HEK293 (cell line): ENCODE data around the gene MAP2.

ENCODE experiments used
- CTCF ChIA-PET: fragments of 350-600 bp; formaldehyde crosslinking; extraction: SDS; loops from one replicate; lab custom pipeline; 2021; ENCODE audit warnings: antibody characterized with exemption; lab: Yijun Ruan, JAX
- POLR2A ChIA-PET: fragments of 300-600 bp; formaldehyde crosslinking; extraction: SDS; loops from one replicate; lab custom pipeline; 2020; ENCODE audit warnings: antibody characterized with exemption, inconsistent platforms; lab: Yijun Ruan, JAX
- H3K27ac ChIP-seq: fragments of 200-500 bp; sonication (Bioruptor generic); 2 replicates; pipeline ENCODE4 v1.5.1; 2014; ENCODE audit warnings: low read depth, low read length, control low read depth, inconsistent platforms; ENCODE audit errors: extremely low read depth
- H3K36me3 ChIP-seq, 2 experiments: fragments of 200-500 bp in 1 of 2; sonication (Bioruptor generic) in 1 of 2; 1 replicate in 1 of 2; 2 replicates in 1 of 2; pipeline ENCODE4 v1.5.1; 2014 to 2017; ENCODE audit warnings: inconsistent platforms in 2 of 2, low read length in 2 of 2; ENCODE audit not compliant: control insufficient read depth in 2 of 2, insufficient read depth in 1 of 2
- H3K4me1 ChIP-seq: fragments of 200-500 bp; sonication (Bioruptor generic); 2 replicates; pipeline ENCODE4 v1.5.1; 2014; ENCODE audit warnings: mild to moderate bottlenecking, low read length, inconsistent platforms; ENCODE audit not compliant: control insufficient read depth, insufficient read depth
- H3K4me3 ChIP-seq: 2 replicates; pipeline ENCODE4 v1.5.1; 2011; ENCODE audit warnings: low read depth, mild to moderate bottlenecking, control low read depth, low read length, moderate library complexity
- H3K9me3 ChIP-seq: fragments of 200-500 bp; sonication (Bioruptor generic); 2 replicates; pipeline ENCODE4 v1.5.1; 2014; ENCODE audit warnings: low read depth, low read length, inconsistent platforms; ENCODE audit not compliant: control insufficient read depth, insufficient read depth
- CTCF ChIP-seq: fragments of 450-650 bp; formaldehyde crosslinking; IDR thresholded peaks from 2 replicates; pipeline ENCODE4 v1.5.1; 2016; ENCODE audit warnings: missing biosample characterization, missing genetic modification characterization
- GLIS2 ChIP-seq: fragments of 450-650 bp; formaldehyde crosslinking; IDR thresholded peaks from 2 replicates; pipeline ENCODE4 v1.5.1; 2016; ENCODE audit warnings: missing biosample characterization, missing genetic modification characterization
- PATZ1 ChIP-seq: fragments of 450-650 bp; formaldehyde crosslinking; IDR thresholded peaks from 2 replicates; pipeline ENCODE4 v1.5.1; 2016; ENCODE audit warnings: missing biosample characterization, missing genetic modification characterization
- PBX3 ChIP-seq: sonication (generic); formaldehyde crosslinking; IDR thresholded peaks from 2 replicates; pipeline ENCODE4 v1.8.1; 2022; ENCODE audit warnings: mild to moderate bottlenecking, moderate library complexity, missing genetic modification reagents
- TSHZ1 ChIP-seq: fragments of 450-650 bp; formaldehyde crosslinking; IDR thresholded peaks from 2 replicates; pipeline ENCODE4 v1.5.1; 2016; ENCODE audit warnings: missing biosample characterization, missing genetic modification characterization, borderline replicate concordance
- ZNF366 ChIP-seq: fragments of 450-650 bp; formaldehyde crosslinking; conservative IDR thresholded peaks from 2 replicates; pipeline ENCODE4 v1.5.1; 2016; ENCODE audit warnings: missing biosample characterization, missing genetic modification characterization
- ZNF580 ChIP-seq: fragments of 450-650 bp; formaldehyde crosslinking; IDR thresholded peaks from 2 replicates; pipeline ENCODE4 v1.5.1; 2016; ENCODE audit warnings: missing biosample characterization, missing genetic modification characterization
- TF ChIP-seq, protein P1 (sequence below): fragments of 450-650 bp; formaldehyde crosslinking; IDR thresholded peaks from 2 replicates; pipeline ENCODE4 v1.5.1; 2016; ENCODE audit warnings: missing biosample characterization, missing genetic modification characterization
- TF ChIP-seq, protein P2 (sequence below): fragments of 450-650 bp; formaldehyde crosslinking; optimal IDR thresholded peaks from 2 replicates; pipeline ENCODE3; 2016; ENCODE audit warnings: missing biosample characterization, mild to moderate bottlenecking, missing genetic modification characterization
- TF ChIP-seq, protein P3 (sequence below): fragments of 450-650 bp; IDR thresholded peaks from 2 replicates; pipeline ENCODE4 v1.5.1; 2018; ENCODE audit warnings: missing biosample characterization, mild to moderate bottlenecking, missing genetic modification characterization
- TF ChIP-seq, protein P4 (sequence below): fragments of 450-650 bp; formaldehyde crosslinking; IDR thresholded peaks from 2 replicates; pipeline ENCODE4 v1.5.1; 2016; ENCODE audit warnings: missing biosample characterization, missing genetic modification characterization
- TF ChIP-seq, protein P5 (sequence below): fragments of 450-650 bp; IDR thresholded peaks from 2 replicates; pipeline ENCODE4 v1.5.1; 2018; ENCODE audit warnings: missing biosample characterization, missing genetic modification characterization

Gene MAP2, protein sequence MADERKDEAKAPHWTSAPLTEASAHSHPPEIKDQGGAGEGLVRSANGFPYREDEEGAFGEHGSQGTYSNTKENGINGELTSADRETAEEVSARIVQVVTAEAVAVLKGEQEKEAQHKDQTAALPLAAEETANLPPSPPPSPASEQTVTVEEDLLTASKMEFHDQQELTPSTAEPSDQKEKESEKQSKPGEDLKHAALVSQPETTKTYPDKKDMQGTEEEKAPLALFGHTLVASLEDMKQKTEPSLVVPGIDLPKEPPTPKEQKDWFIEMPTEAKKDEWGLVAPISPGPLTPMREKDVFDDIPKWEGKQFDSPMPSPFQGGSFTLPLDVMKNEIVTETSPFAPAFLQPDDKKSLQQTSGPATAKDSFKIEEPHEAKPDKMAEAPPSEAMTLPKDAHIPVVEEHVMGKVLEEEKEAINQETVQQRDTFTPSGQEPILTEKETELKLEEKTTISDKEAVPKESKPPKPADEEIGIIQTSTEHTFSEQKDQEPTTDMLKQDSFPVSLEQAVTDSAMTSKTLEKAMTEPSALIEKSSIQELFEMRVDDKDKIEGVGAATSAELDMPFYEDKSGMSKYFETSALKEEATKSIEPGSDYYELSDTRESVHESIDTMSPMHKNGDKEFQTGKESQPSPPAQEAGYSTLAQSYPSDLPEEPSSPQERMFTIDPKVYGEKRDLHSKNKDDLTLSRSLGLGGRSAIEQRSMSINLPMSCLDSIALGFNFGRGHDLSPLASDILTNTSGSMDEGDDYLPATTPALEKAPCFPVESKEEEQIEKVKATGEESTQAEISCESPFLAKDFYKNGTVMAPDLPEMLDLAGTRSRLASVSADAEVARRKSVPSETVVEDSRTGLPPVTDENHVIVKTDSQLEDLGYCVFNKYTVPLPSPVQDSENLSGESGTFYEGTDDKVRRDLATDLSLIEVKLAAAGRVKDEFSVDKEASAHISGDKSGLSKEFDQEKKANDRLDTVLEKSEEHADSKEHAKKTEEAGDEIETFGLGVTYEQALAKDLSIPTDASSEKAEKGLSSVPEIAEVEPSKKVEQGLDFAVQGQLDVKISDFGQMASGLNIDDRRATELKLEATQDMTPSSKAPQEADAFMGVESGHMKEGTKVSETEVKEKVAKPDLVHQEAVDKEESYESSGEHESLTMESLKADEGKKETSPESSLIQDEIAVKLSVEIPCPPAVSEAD (N-terminal part only)

DNA sequence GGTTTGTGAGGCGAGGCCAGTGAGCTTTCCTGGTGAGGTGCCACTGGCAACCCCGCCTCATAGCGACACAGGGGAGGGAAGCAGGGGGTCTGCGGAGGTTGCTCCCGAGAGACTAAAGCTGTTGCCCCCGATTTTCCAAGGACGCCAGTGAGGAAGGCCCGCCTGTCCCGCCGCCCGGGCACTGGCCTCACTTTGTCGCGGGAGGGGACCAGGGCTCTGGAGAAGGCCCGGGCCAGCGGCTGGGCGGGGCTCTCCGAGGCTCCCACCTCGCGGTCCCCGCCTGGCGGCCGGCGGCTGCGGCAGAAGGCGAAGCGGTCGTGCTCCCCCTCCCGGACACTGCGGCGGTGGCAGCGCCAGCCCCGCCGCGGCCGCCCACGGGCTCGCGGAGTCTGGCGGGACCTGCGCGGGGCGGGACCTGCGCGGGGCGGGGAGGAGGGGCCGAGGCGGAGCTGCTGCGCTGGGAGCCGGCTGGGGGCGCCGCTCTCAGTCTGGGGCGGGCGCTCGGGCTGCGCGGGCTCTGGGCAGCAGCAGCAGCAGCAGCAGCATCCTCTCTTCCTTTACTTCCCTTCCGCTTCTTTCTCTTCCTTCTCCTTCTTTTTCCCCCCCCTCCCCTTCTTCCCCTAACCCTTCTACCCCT lies at the start of gene MAP2:
MAP2 (plus strand) TSS at position 486 of the 637 bp plus-strand sequence. CDS start 229,124 bp downstream, outside the sequence.
- ChIA-PET POLR2A (interaction anchor here (0.9 to 2.0 kb wide), 6 partner anchors 30 to 89 kb away, joined by 3 to 6 read pairs (median 4); no protein-coding TSS in a partner anchor), CTCF (interaction anchor here (0.6 to 5.6 kb wide), 34 partner anchors 8 to 1107 kb away, joined by 3 to 97 read pairs (median 4); no protein-coding TSS in a partner anchor)
- Histone ChIP-seq H3K36me3 (no peaks in the 10 kb centered on the region), H3K4me1 (peaks cover 11% of the 10 kb centered on the region), H3K27ac (peak within 1 kb of the TSS; percentile 60; the same call in 1 of the 2 replicates), H3K9me3 (no peaks in the 10 kb centered on the region), H3K4me3 (peak within 1 kb of the TSS; percentile 64)
- TF ChIP-seq PATZ1 (tag by site-specific recombination) (0 out of 2 replicates have a peak, but pooled peaks have one; percentile 38), ZNF366 (tag by site-specific recombination) (peak; percentile 85), ZNF580 (tag by site-specific recombination) (no peak), PBX3 (CRISPR knock-in tag) (no peak; the same call in 1 of the 2 replicates), CTCF (peak; percentile 71), GLIS2 (tag by site-specific recombination) (peak; percentile 60), TSHZ1 (no peak)
- TF ChIP-seq, protein P1, sequence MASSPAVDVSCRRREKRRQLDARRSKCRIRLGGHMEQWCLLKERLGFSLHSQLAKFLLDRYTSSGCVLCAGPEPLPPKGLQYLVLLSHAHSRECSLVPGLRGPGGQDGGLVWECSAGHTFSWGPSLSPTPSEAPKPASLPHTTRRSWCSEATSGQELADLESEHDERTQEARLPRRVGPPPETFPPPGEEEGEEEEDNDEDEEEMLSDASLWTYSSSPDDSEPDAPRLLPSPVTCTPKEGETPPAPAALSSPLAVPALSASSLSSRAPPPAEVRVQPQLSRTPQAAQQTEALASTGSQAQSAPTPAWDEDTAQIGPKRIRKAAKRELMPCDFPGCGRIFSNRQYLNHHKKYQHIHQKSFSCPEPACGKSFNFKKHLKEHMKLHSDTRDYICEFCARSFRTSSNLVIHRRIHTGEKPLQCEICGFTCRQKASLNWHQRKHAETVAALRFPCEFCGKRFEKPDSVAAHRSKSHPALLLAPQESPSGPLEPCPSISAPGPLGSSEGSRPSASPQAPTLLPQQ, result peak; percentile 64; the same call in 1 of the 2 replicates
- TF ChIP-seq, protein P2, sequence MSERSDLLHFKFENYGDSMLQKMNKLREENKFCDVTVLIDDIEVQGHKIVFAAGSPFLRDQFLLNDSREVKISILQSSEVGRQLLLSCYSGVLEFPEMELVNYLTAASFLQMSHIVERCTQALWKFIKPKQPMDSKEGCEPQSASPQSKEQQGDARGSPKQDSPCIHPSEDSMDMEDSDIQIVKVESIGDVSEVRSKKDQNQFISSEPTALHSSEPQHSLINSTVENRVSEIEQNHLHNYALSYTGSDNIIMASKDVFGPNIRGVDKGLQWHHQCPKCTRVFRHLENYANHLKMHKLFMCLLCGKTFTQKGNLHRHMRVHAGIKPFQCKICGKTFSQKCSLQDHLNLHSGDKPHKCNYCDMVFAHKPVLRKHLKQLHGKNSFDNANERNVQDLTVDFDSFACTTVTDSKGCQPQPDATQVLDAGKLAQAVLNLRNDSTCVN (tag by site-specific recombination), result peak; percentile 49
- TF ChIP-seq, protein P3, sequence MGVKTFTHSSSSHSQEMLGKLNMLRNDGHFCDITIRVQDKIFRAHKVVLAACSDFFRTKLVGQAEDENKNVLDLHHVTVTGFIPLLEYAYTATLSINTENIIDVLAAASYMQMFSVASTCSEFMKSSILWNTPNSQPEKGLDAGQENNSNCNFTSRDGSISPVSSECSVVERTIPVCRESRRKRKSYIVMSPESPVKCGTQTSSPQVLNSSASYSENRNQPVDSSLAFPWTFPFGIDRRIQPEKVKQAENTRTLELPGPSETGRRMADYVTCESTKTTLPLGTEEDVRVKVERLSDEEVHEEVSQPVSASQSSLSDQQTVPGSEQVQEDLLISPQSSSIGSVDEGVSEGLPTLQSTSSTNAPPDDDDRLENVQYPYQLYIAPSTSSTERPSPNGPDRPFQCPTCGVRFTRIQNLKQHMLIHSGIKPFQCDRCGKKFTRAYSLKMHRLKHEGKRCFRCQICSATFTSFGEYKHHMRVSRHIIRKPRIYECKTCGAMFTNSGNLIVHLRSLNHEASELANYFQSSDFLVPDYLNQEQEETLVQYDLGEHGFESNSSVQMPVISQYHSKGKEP (tag by site-specific recombination), result 0 out of 2 replicates have a peak, but pooled peaks have one; percentile 33
- TF ChIP-seq, protein P4, sequence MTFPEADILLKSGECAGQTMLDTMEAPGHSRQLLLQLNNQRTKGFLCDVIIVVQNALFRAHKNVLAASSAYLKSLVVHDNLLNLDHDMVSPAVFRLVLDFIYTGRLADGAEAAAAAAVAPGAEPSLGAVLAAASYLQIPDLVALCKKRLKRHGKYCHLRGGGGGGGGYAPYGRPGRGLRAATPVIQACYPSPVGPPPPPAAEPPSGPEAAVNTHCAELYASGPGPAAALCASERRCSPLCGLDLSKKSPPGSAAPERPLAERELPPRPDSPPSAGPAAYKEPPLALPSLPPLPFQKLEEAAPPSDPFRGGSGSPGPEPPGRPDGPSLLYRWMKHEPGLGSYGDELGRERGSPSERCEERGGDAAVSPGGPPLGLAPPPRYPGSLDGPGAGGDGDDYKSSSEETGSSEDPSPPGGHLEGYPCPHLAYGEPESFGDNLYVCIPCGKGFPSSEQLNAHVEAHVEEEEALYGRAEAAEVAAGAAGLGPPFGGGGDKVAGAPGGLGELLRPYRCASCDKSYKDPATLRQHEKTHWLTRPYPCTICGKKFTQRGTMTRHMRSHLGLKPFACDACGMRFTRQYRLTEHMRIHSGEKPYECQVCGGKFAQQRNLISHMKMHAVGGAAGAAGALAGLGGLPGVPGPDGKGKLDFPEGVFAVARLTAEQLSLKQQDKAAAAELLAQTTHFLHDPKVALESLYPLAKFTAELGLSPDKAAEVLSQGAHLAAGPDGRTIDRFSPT (tag by site-specific recombination), result no peak
- TF ChIP-seq, protein P5, sequence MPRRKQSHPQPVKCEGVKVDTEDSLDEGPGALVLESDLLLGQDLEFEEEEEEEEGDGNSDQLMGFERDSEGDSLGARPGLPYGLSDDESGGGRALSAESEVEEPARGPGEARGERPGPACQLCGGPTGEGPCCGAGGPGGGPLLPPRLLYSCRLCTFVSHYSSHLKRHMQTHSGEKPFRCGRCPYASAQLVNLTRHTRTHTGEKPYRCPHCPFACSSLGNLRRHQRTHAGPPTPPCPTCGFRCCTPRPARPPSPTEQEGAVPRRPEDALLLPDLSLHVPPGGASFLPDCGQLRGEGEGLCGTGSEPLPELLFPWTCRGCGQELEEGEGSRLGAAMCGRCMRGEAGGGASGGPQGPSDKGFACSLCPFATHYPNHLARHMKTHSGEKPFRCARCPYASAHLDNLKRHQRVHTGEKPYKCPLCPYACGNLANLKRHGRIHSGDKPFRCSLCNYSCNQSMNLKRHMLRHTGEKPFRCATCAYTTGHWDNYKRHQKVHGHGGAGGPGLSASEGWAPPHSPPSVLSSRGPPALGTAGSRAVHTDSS, result no peak
